IPS-15b (cell line): Measurements from ENCODE around the gene ROPN1L.

Experiments used
- H3K27me3 ChIP-seq: one replicate; pipeline ENCODE4 v1.6.1; 2013; ENCODE audit warnings: low read length; ENCODE audit not compliant: control insufficient read depth, insufficient read depth
- H3K36me3 ChIP-seq: one replicate; pipeline ENCODE4 v1.6.1; 2013; ENCODE audit warnings: low read length; ENCODE audit not compliant: control insufficient read depth, insufficient read depth
- H3K4me1 ChIP-seq: one replicate; pipeline ENCODE4 v1.6.1; 2013; ENCODE audit warnings: mild to moderate bottlenecking, low read length; ENCODE audit not compliant: control insufficient read depth, insufficient read depth
- H3K4me3 ChIP-seq: one replicate; pipeline ENCODE4 v1.5.1; 2013; ENCODE audit warnings: low read depth, low read length
- H3K9ac ChIP-seq: one replicate; pipeline ENCODE4 v1.6.1; 2013; ENCODE audit warnings: low read depth, mild to moderate bottlenecking, low read length
- H3K9me3 ChIP-seq: one replicate; pipeline ENCODE4 v1.6.1; 2013; ENCODE audit warnings: mild to moderate bottlenecking, low read length; ENCODE audit not compliant: control insufficient read depth, insufficient read depth

ROPN1L gene

GRCh38 chr5:10432059-10433008 lies 9.3 kb upstream of the ROPN1L start:
- Histone ChIP-seq H3K9ac (no peak overlapping the region), H3K27me3 (no peaks in the 10 kb centered on the region), H3K36me3 (peaks cover 19% of the 10 kb centered on the region), H3K4me1 (no peaks in the 10 kb centered on the region), H3K4me3 (no peak overlapping the region), H3K9me3 (no peaks in the 10 kb centered on the region)

DNA sequence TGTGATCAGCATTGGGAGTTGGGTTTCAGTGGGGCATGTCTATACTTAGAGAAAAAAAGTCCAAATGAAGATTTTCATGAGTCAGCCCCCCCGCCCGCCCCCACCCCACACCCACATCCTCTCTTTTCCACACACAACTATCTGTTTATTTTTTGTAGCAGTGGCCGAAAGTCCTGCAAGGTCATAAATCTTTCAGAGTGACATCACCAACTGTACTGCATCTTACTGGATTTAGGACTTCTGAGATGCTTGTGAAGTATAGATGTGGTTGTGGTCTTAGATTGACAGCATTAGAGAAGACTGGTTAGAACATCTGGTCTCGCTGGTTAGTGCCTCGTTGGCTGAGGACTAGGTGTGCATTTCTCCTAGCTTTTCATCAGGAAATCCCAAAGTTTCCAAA lies 7.3 kb upstream of the ROPN1L start:
- H3K4me1 ChIP-seq = no peaks in the 10 kb centered on the region
- no peaks in the 10 kb centered on the region for H3K9me3 ChIP-seq
- no peaks in the 10 kb centered on the region for H3K27me3 ChIP-seq
- H3K9ac ChIP-seq = no peak overlapping the region
- H3K4me3 ChIP-seq = no peak overlapping the region
- peaks cover 12% of the 10 kb centered on the region for H3K36me3 ChIP-seq

DNA sequence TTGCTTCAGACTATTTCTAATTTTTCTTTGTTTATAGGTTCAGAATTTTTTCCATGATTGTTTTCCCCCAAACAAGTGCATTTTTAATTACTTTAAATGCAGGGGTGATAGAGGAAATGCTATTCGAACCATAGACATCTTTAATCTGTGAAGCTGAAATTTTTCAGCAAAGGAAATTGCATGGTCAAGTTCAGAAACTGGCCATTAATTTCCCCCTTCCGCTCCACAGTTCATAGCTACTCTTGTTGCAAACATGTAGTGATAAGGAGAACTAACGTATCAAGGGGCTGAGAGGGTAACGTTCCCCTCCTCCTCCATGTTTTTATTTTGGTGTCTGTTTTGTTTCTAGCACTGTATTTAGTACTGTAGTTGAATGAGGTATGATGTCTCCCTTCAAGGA lies 3.4 kb upstream of the ROPN1L start:
- H3K4me3 ChIP-seq = no peak overlapping the region
- H3K27me3 ChIP-seq = peaks cover 10% of the 10 kb centered on the region
- H3K9me3 ChIP-seq = no peaks in the 10 kb centered on the region
- no peak overlapping the region for H3K9ac ChIP-seq
- H3K4me1 ChIP-seq = no peaks in the 10 kb centered on the region
- peaks cover 6% of the 10 kb centered on the region for H3K36me3 ChIP-seq

DNA sequence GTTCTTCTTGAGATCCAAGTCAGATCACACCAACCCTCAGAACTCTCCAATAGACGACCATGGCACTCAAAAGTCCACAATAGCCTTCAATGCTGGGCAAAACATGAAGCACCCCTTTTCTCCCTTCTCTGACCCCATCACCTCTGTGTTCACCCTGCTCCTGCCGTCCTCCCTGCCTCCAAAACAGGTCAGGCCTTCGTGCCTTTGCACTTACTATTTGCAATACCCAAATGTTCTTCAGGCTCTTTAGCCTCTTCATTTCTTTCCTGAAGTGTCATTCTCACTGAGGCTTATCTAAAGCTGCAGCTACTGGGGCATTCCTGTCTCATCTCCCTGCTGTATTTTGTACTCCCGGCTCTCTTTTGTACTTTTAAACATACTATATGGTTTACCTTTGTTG lies 2.0 kb upstream of the ROPN1L start:
- H3K9me3 ChIP-seq = no peaks in the 10 kb centered on the region
- H3K4me1 ChIP-seq = no peaks in the 10 kb centered on the region
- no peak overlapping the region for H3K9ac ChIP-seq
- peaks cover 15% of the 10 kb centered on the region for H3K27me3 ChIP-seq
- no peaks in the 10 kb centered on the region for H3K36me3 ChIP-seq
- no peak overlapping the region for H3K4me3 ChIP-seq

GRCh38 chr5:10440367-10440990 lies 1.2 kb upstream of the ROPN1L start:
- Histone ChIP-seq H3K9ac (no peak overlapping the region), H3K4me3 (peak overlapping the region; percentile 78), H3K9me3 (no peaks in the 10 kb centered on the region), H3K4me1 (no peaks in the 10 kb centered on the region), H3K36me3 (no peaks in the 10 kb centered on the region), H3K27me3 (peaks cover 15% of the 10 kb centered on the region)

- no peaks in the 10 kb centered on the region for H3K9me3 ChIP-seq
- peak overlapping the region; percentile 78 for H3K4me3 ChIP-seq
- H3K9ac ChIP-seq = no peak overlapping the region
- no peaks in the 10 kb centered on the region for H3K4me1 ChIP-seq
- H3K36me3 ChIP-seq = no peaks in the 10 kb centered on the region
- peaks cover 15% of the 10 kb centered on the region for H3K27me3 ChIP-seq
Measured at GRCh38 chr5:10441992-10442435, 335 bp downstream of the ROPN1L start.

- H3K27me3 ChIP-seq = peaks cover 15% of the 10 kb centered on the region
- H3K9me3 ChIP-seq = no peaks in the 10 kb centered on the region
- H3K9ac ChIP-seq = no peak overlapping the region
- H3K4me3 ChIP-seq = peak overlapping the region; percentile 78
- H3K36me3 ChIP-seq = no peaks in the 10 kb centered on the region
- peaks cover 3% of the 10 kb centered on the region for H3K4me1 ChIP-seq
Measured at GRCh38 chr5:10442576-10442975, 897 bp downstream of the ROPN1L start.

GRCh38 chr5:10445352-10445751 lies 3.7 kb downstream of the ROPN1L start:
- Histone ChIP-seq H3K9me3 (no peaks in the 10 kb centered on the region), H3K4me1 (peaks cover 3% of the 10 kb centered on the region), H3K27me3 (peaks cover 15% of the 10 kb centered on the region), H3K9ac (no peak overlapping the region), H3K36me3 (no peaks in the 10 kb centered on the region), H3K4me3 (no peak overlapping the region)

DNA sequence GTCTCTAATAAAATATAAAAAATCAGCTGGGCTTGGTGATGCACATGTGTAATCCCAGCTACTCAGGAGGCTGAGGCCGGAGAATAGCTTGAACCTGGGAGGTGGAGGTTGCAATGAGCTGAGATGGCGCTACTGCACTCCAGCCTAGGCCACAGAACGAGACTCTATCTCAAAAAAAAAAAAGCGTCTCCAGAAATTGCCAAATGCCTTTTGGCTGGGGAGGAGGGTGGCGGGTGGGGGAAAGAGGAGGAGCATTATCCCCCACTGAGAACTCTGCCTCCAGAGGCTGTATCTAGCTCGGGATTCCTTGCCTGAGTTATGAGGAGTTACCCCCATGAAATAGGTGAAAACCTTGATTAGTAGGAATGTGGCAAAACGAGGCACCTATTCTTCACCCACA lies 4.8 kb downstream of the ROPN1L start:
- Histone ChIP-seq H3K4me3 (no peak overlapping the region), H3K9me3 (no peaks in the 10 kb centered on the region), H3K36me3 (no peaks in the 10 kb centered on the region), H3K4me1 (peaks cover 3% of the 10 kb centered on the region), H3K27me3 (peaks cover 15% of the 10 kb centered on the region), H3K9ac (no peak overlapping the region)

- Histone ChIP-seq H3K9ac (no peak overlapping the region), H3K4me3 (no peak overlapping the region), H3K27me3 (peaks cover 15% of the 10 kb centered on the region), H3K4me1 (peaks cover 3% of the 10 kb centered on the region), H3K9me3 (no peaks in the 10 kb centered on the region), H3K36me3 (no peaks in the 10 kb centered on the region)
Measured at GRCh38 chr5:10447041-10447440, 5.4 kb downstream of the ROPN1L start.

DNA sequence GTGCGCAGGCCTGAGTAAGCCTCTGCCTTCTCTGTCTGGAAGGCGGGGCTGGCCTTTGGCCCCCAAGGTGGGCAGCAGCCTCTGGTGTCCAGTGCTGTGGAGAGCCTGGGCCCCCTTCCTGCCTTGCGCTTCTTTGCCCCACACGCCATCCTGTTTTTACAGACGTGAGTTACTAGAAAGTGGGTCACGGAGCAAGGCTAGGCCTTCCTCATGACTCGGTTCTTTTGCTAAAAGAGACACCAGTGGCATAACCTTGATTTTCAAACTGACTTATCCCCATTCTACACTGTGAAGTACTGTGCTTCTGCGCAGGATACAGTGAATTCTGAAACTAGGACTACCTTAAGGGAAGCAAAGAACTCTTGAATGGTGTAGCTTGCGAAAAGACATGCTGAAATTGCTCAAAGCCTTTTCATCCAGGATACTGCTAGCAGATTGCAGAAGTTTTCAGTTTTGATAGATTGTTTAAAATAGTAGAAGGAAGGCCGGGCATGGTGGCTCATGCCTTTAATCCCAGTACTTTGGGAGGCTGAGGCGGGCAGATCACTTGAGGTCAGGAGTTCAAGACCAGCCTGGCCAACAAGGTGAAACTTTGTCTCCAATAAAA lies 7.2 kb downstream of the ROPN1L start:
- Histone ChIP-seq H3K4me1 (peaks cover 3% of the 10 kb centered on the region), H3K36me3 (no peaks in the 10 kb centered on the region), H3K9ac (no peak overlapping the region), H3K27me3 (peaks cover under 1% of the 10 kb centered on the region), H3K9me3 (no peaks in the 10 kb centered on the region), H3K4me3 (no peak overlapping the region)
